Stimulated activated naive CD4-positive, alpha-beta T cell treated with Interleukin-2 at 50 U/mL for 16 hours (primary cell): ENCODE measurements around the gene ZNF793.

ENCODE experiments used
- DNase-seq: peaks from one replicate; lab custom pipeline; 2025; lab: John Stamatoyannopoulos, UW

ZNF793 gene

DNA sequence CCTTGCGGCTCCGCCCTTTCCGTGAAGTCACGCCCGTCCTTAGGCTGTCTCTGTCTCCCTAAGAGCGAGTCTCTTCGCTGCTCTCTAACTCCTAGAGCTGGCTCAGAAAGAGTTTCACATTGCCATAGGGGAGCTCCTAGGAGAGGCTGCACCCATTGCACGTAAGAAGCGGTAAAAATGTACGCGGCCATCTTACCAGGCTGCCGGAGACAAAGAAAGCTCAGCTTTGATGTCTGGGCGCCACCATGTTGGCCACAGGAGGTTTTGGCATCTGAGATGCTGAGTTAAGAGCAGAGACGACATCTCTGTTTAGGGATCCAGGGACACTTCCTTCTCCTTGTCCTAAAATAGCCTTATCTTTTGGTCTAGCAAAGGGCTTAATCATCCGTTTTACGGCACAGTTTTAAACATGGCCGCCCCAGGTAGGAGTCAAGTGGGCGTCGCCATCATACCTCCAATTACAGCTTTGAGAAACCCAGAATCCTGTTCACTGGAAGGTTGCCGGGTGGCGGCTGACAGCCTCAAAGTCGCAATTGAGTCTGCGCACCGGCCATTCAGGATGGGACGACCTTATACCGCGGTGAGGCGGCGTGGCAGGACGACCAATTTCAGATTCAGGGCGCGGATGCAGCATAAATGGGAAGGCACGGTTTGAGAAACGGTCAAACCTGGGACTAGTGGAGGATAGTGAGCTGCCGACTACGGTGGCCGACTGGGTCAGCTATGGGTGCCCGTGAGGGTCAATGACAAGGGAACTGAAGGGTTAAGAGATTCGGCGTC is at the start of gene ZNF793:
TSS of gene ZNF793 (plus strand) at position 553 of the 780 bp plus-strand sequence. CDS start 16,501 bp downstream, outside the sequence.
- DNase-seq: peak; percentile 78

DNA sequence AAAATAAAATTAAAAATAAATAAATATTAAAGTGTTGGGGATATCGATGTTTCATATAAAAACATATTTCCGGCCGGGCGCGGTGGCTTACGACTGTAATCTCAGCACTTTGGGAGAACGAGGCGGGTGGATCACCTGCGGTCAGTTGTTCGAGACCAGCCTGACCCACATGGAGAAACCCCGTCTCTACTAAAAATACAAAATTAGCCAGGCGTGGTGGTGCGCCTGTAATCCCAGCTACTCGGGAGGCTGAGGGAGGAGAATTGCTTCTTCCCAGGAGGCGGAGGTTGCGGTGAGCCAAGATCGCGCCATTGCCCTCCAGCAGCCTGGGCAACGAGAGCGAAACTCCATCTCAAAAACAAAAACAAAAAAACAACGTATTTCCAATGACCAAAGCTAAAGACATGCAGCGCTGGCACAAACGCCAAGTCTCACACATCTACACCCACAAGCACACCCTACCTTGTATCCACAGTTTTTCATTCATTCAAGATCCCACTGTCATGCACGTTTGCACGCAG is 40.4 kb upstream of the ZNF793 start:
- no peak for DNase-seq

DNA sequence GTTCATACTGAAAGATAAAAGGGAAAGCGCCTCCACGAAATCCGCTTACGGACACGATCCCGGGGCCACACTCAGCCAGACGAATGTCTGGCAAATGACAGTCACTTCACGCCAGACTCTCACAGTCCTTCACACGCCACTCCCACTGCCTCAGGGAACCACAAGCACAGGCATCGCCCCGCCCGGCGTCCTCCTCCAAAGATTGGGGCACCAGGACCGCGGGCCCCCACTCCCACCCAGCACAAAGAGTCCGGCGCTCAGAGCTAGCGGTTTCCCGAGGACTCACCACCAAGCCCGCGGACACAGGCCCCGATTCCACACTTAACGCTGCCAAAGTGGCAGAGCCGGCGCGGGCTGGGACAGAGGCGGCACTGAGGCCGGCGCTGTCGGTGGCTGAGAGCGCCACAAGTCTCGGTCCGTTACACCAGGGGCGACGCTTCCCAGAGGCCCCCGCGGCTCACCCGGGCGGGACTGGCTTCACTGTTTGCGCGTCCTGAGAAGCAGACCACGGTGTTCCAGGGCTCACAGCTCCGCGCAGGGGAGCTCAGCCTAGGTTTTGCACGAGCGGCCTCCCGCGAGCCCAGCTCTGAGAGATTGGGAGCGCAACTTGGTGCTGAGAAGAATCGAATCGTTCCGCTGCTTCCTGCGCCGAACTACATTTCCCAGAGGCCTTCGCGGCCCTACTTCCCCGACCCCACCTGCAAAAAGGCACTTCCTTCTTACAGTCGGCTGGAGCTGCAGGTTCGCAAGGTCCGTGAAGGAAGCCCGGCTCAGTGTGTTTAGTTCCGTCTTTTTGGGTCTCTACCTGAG is 39.7 kb upstream of the ZNF793 start, which contains the start of gene ZNF569:
TSS of gene ZNF569 (minus strand) at position 647 of the 810 bp plus-strand sequence. CDS start 22,523 bp downstream, outside the sequence.
- DNase-seq: peak; percentile 89

DNA sequence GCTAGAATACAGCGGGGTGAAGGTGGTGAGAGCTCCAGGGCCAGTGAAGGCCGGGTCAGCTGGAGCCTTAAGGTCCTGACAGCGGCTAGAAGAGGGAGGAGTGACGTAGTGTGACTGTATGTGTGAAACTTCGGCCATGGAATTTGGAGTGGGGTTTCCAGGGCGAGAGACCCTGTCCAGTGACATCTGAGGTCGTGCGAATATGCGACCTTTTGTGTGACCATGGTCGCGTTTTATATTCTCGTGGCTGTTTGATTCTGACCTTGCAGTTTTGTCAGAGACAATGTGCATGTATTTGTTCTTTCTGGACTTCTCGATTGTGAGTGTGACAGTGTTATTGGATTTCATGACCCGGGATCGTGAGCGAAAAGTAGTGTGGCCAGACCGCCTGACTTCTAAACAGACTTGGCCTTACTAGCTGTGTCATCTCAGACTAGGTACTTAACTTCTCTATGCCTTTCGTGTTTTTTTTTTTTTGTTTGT is 39.1 kb upstream of the ZNF793 start:
- no peak for DNase-seq

DNA sequence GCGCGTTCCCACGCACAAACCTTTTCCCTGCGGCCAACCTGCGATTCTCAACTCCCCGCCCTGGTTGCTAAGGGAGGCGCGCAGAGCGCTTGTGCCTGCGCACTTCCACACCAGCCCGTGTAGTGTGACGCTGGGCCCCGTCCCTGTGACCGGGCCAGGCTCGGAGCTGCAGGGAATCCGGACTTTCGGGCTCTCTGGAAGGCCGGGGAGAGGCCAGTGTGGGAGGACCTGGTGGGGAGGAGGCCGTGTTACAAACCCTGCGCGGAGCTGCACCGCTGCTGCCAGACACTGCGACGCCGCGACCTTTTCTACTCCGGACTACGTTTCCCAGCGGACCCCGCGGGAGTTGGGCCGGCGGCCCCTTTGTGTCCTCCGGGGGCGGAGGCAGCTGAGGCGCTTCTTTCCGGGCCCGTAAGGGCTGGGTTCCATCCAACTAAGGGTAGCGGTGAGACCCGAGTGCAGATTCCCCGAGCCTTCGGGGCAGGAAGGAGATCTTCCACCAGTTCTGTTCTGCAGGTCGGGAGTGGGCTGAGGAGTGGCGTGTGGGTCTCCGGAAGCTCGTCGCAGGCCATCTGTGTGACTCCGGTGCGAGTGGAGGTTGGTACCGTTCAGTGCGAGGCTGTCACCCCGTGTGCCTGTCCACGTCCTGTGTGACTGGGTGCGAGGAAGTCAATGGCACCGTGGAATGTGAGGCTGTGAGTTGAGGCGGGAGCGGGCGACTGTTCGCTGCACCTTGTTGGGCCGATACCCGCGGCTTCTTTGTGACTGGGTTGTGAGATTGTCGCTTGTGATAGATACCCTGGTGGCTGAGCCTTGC is 37.6 kb upstream of the ZNF793 start, which contains the start of gene ZNF570:
TSS of gene ZNF570 (plus strand) at position 396 of the 817 bp plus-strand sequence. CDS start 999 bp downstream, outside the sequence.
- DNase-seq: peak; percentile 88

DNA sequence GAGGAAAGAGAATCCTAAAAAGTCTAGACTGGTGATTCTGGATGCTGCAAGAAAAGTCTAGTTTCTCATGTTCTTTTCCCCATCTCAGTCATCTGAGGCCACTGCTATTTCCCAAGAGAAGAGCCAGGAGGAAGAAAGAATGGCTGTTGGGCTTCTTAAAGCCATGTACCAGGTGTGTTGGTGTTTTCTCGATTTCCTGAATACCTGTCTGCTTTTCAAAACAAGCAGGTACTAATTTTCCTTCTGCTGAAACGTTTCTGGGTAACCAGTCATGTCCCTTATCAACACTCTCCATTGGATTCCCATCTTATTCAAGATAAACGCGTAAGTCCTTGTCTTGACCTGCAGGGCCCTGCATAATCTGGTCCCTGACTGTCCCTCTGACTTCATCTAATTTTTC is 36.5 kb upstream of the ZNF793 start:
- no peak for DNase-seq

DNA sequence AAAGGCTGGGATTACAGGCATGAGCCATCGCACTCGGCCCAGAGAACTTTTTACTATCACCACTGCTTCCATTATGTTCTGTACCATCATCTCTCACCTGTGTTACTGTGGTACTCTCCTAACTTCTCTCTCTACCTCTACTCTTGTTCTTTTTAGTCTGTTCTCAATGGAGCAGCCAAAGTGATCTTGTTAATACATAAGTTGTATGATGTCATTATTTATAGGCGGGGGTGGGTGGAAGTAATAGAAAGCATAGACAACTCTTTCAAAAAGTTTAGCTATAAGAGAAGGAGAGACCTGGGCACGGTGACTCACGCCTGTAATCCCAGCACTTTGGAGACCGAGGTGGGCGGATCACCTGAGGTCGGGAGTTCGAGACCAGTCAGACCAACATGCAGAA is 34.6 kb upstream of the ZNF793 start:
- DNase-seq: no peak

DNA sequence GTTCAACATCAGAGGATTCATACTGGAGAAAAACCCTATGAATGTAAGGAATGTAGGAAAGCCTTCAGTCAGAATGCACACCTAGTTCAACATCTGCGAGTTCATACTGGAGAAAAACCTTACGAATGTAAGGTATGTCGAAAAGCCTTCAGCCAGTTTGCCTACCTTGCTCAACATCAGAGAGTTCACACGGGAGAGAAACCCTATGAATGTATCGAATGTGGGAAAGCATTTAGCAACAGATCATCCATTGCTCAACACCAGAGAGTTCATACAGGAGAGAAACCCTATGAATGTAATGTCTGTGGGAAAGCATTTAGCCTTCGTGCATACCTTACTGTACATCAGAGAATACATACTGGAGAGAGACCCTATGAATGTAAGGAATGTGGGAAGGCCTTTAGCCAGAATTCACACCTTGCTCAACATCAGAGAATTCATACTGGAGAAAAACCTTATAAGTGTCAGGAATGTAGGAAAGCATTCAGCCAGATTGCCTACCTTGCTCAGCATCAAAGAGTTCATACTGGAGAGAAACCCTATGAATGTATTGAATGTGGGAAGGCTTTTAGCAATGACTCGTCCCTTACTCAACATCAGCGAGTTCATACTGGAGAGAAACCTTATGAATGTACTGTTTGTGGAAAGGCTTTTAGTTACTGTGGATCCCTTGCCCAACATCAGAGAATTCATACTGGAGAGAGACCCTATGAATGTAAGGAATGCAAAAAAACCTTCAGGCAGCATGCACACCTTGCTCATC is 22.2 kb upstream of the ZNF793 start:
- no peak for DNase-seq

DNA sequence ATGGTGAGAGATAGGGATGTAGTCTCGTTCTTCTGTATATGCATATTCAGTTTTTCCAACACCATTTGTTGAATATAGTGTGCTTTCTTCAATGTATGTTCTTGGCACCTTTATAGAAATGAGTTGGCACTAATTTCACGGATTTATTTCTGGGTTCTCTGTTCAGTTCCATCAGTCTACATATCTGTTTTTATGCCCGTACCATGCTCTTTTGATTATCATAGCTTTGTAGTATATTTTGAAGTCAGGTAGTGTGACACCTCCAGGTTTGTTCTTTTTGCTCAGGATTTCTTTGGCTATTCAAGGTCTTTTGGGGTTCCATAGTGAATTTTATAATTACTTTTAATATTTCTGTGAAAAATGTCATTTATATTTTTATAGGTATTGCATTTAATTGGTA is 14.5 kb upstream of the ZNF793 start:
- no peak for DNase-seq

DNA sequence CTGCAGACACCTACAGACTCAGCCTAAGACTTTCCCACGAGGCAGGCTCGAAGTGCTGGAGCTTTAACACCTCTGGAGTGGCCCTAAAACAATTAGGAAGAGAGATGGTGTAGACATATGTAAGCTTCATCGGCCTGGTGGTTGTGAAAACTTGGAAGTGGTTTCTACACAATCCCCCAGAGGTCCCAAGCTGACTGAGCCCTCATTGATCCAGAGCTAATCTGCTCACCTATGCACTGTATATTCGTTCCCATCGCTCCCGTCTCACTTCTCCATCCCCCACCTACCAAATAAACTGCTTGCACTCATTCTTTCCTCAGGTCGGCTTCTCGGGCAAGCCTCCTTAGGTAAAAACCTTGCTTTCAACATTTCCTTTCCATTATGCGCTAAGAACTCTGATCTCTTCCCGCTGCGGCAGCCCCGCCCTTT is 767 bp upstream of the ZNF793 start:
- DNase-seq: no peak

DNA sequence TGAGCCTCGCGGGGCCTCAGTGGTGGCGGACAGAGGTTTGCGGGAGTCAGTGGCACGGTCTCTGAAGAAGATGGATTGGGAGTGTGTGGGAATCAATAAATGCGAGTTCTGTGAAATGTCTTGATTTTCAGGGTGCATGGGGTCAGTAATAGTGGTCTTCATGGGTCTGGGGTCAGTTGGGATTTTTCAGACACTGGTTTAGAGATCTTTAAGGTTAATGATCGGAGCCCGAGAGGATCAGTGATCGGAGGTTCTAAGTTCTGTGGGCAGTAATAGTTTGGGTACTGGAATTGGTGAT is 377 bp downstream of the ZNF793 start:
- no peak for DNase-seq

DNA sequence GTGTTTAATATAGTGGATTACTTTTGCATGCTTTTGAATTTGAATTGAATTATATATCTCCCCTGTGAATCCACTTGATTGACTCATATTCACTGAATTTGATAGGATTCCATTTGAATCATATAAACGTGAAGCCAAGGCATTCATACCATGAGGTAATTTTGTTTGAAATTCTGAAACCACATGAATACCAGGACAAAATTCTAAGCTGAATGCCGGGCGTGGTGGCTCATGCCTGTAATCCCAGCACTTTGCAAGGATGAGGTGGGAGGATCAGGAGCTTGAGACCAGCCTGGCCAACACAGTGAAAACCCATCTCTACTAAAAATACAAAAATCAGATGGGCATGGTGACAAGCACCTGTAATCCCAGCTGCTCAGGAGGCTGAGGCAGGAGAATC is 4.4 kb downstream of the ZNF793 start:
- DNase-seq: no peak

DNA sequence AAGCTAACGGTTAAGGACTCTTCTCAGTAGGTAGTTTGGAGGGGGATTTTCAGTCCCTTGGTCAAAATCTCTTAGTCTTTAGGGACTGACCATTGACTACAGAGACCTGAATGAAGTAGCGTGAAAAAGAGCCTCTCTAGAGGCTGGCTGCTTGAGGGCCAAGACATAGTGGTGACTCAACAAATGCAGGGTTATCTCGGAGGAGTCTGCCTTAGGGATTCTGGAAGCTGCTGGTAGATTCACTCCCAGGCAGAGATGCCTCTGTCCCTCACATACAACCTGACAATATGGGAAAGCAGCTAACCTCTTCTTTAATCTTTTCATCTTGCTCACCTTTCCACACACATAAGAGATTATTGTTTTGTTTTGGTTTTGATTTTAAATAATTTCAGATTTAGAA is 5.1 kb downstream of the ZNF793 start:
- DNase-seq: no peak

DNA sequence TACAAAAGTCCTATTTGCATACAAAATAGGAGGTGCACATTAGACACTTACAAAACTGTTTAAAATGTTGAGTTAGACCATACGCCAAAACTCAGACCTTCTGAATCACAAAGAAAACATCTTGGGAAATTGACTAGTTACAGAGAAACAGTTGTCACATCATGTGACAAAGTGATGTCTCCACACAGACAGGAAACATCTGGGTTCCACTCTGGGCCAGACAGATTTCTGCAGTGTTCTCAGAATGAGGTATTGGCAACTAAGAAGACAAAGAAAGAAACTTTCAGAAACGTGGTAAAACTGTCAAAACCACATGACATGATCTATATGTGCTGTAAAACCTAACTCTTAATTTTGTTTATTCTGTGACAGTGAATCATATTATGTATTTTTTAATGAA is 6.7 kb downstream of the ZNF793 start:
- DNase-seq: no peak

DNA sequence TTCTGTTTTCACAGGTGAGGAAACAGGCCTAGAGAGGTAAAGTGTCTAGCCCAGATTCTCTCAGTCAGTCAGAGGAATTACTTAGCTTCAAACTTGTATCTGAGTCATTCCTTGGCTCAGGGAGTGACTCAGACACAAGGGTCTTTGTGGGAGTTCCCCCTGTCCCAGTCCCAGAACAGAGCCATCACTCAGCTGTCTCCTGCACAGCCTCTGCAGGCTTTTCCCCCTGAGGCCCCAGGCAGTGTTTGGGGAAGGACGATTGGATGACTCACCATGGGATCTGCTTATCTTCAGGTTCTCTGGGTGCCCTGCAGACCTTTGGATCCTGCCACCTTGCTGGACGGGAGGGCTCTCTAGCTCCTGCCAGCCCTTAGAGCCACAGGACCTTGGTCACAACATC is 13.2 kb downstream of the ZNF793 start:
- no peak for DNase-seq

DNA sequence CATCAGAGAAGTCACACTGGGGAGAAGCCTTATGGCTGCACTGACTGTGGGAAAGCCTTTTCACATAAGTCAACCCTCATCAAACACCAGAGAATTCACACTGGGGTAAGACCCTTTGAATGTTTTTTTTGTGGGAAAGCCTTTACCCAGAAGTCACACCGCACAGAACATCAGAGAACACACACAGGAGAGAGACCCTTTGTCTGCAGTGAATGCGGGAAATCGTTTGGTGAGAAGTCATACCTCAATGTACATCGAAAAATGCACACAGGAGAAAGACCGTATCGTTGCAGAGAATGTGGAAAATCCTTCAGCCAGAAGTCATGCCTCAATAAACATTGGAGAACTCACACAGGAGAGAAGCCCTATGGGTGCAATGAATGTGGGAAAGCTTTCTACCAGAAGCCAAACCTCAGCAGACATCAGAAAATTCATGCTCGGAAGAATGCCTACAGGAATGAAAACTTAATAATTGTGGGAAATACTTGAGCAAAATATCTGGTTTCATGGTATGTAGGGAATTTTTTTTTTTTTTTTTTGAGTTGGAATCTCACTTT is 30.7 kb downstream of the ZNF793 start:
- DNase-seq: no peak

DNA sequence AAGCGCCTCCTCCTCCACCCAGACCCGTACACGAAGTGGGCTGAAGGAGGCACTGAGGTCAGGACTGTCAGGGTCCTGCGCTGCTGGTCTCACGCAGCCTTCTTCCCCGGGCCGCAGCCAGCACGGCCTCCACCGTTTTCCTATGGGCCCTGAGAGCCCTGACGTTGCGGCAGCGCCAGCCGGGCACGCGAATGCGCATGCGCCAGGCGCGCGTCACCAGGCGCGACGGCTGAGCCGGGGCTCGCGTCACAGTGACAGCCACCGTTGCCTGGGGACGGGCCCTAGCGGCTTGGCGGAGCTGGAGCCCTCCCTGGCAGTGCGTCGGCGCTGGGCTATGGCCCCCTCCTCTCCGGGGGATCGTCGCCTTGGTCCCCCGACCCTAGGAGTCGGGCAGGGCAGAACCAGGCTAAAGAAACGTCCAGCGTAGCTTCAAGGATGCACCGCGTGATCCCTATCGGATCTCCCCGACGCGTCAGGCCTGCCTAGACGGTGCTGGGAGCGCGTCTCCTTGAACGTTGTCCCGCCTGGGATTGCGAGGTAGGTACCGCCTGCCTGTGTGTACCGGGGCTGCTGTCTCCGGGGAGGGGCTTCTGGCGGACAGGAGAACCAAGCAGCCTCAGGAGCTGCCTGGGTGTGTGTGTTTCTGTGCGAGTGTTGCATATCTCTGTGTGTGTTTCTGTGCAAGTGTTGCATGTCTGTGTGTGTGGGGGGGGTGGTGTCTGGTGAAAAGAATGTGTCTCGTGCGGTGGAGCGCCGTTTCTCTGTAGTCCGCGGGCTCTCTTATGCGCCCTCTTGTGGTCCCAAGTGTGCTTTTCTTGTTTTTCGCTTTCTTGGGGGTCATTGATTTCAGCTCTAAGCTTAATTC is 44.6 kb downstream of the ZNF793 start:
- DNase-seq: peak; percentile 16

DNA sequence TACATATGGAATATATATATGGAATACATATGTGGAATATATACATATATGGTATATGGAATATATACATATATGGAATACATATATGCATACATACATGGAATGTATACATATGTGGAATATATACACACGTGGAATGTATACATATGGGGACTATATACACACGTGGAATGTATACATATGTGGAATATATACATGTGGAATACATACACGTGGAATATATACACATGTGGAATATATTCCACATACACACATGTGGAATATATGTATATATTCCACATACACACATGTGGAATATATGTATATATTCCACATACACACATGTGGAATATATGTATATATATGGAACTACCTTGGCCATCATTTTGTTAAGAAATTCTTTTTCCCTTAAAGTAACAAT is 56.8 kb downstream of the ZNF793 start:
- DNase-seq: no peak

DNA sequence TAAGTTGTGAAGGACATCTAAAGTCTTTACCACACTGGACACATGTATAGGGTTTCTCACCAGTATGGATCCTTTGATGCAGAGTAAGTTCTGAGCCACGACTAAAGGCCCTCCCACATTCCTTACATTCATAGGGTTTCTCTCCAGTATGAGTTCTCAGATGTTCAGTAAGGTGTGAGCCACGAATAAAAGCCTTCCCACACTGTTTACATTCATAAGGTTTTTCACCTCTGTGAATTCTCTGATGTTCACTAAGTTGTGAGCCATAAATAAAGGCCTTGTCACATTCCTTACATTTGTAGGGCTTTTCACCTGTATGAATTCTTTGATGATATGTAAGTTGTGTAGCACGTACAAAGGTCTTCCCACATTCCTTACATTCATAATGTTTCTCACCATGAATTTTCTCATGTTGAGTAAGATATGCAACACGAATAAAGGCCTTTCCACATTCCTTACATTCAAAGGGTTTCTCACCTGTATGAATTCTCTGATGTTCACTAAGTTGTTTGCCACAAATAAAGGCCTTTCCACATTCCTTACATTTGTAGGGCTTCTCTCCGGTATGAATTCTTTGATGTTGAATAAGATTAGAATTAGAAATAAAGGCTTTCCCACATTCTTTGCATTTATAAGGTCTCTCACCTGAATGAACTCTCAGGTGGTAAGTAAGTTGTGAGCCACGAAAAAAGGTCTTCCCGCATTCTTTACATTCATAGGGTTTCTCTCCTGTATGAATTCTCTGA is 58.1 kb downstream of the ZNF793 start:
- DNase-seq: no peak
